ENCODE measurements around the gene SORCS2.

DNA sequence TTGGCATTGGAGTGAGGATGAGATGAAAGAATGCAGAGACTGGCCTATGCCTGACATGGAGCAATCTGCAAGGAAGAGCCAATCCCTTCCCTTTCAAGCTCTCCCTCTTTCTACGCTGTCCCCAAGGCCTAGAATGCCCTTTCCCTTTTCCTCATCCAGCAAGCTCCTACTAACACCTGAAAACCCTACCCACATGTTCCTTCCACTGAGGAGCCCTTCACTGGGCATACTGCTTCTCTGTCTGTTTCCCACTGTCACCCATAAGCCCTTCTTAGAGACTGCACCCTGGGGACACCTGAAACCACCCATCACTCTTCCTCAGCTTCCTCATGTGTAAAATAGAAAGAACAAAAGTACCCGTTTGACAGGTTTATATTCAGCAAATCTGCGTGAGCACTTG is 492.0 kb downstream of the SORCS2 start:
- TF ChIP-seq SUZ12 (IDR thresholded peaks at IDR 0.05; ENCODE audit: extremely low read depth, insufficient read depth, insufficient read length) (no peak), ZNF274 (IDR thresholded peaks at IDR 0.05; ENCODE audit: low read depth, low read length) (no peak), YY1 (IDR thresholded peaks at IDR 0.05; ENCODE audit: insufficient read depth, insufficient read length) (no peak)
